Measurements from ENCODE around the gene GAS6. TPM values are rescaled to one million over a fixed set of nuclear protein-coding genes. Genes with fewer than 3 reads are reported as not detected.

The GAS6 gene
- total and polyA plus RNA-seq, 9 of the 15 experiments (the other 6 are each of a cell fraction or from before 2014, with no cell fraction given): 0.14 to 9.7 (median 4.7) TPM; not detected in 1

DNA sequence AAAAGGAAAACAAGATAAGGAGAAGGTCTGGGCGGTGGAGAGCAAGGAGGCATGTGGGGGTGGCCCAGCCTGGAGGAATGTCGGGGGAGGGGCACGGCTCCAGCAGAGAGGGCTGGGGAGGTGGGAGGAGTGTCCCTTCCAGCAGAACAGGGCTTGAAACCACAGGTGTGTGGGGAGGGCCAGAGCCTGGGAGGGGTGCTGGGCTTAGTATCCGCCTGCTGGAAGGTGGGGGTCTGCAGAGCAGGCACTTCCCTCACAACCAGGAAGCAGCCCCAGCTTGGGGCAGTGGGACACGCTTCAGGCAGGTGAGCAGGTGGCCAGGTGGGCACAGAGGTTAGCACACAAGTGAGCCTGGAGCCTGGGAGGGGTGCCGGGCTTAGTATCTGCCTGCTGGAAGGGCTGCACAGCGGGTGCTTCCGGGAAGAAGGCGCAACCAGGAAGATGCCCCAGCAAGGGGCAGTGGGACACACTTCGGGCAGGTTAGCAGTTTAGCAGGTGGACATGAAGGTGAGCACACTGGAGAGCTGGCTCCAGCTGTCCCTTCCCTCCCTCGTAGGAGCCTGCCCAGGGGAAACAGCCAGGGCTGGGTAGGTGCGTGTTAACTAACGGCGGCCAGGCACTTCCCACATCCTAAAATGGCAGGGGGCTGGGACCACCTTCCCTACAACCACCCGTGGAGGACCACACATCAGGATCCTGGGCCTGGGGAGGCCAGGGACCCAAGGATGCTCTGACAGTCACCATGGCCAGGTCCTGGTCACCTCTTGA, 3.0 kb downstream of the GAS6 start (continued):
- TF ChIP-seq NR2C1 (IDR thresholded peaks at IDR 0.05) (no peak), NR2C1 (tag; IDR thresholded peaks at IDR 0.05) (no peak), CEBPB (tag; IDR thresholded peaks at IDR 0.05) (no peak), TEAD1 (CRISPR knock-in tag; IDR thresholded peaks at IDR 0.05) (peak; percentile 57 to 79; a peak in 2 of 4 replicates), NBN (IDR thresholded peaks at IDR 0.05; ENCODE audit: low read depth) (no peak), PTRF (tag; IDR thresholded peaks at IDR 0.05) (no peak), ZEB2 (IDR thresholded peaks at IDR 0.05) (0 out of 2 replicates have a peak, but pooled peaks have one; percentile 16), LARP7 (IDR thresholded peaks at IDR 0.05) (no peak), EGR1 (conservative IDR thresholded peaks at IDR 0.05) (peak; percentile 79), AFF1 (IDR thresholded peaks at IDR 0.05; ENCODE audit: low read depth in 1 of 2, partially characterized antibody in 2 of 2) (no peak), ARID1B (IDR thresholded peaks at IDR 0.05) (peak; percentile 44; the same call in 1 of the 2 replicates), TEAD4 (IDR thresholded peaks at IDR 0.05; ENCODE audit: low read length) (peak; percentile 58; the same call in 1 of the 2 replicates), TEAD4 (CRISPR knock-in tag; IDR thresholded peaks at IDR 0.05; ENCODE audit: borderline replicate concordance) (no peak), E2F3 (CRISPR knock-in tag; IDR thresholded peaks at IDR 0.05) (no peak), VEZF1 (CRISPR knock-in tag; IDR thresholded peaks at IDR 0.05) (peak; percentile 67), ZNF740 (CRISPR knock-in tag; IDR thresholded peaks at IDR 0.05) (no peak), ZNF740 (tag; IDR thresholded peaks at IDR 0.05) (no peak), RHOXF2B (CRISPR knock-in tag; conservative IDR thresholded peaks at IDR 0.05) (no peak), ZNF696 (CRISPR knock-in tag; conservative IDR thresholded peaks at IDR 0.05) (no peak), NR1H2 (CRISPR knock-in tag; IDR thresholded peaks at IDR 0.05) (no peak), ZNF707 (CRISPR knock-in tag; conservative IDR thresholded peaks at IDR 0.05) (no peak), GATAD2A (IDR thresholded peaks at IDR 0.05) (peak; percentile 74; the same call in 1 of the 2 replicates)
- TF ChIP-seq, protein P1, sequence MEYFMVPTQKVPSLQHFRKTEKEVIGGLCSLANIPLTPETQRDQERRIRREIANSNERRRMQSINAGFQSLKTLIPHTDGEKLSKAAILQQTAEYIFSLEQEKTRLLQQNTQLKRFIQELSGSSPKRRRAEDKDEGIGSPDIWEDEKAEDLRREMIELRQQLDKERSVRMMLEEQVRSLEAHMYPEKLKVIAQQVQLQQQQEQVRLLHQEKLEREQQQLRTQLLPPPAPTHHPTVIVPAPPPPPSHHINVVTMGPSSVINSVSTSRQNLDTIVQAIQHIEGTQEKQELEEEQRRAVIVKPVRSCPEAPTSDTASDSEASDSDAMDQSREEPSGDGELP (CRISPR knock-in tag; IDR thresholded peaks at IDR 0.05; ENCODE audit: borderline replicate concordance): peak; percentile 48; the same call in 1 of the 2 replicates

All from K562 (cell line).